Hepatocyte (in vitro differentiated cells): ENCODE data around the gene ZNF224. TPM values are rescaled to one million over a fixed set of nuclear protein-coding genes. Genes with fewer than 3 reads are reported as not detected.

Source experiments
- DNase-seq: peaks from one replicate; pipeline ENCODE4 v3.0.0-alpha.2; 2016; ENCODE audit warnings: low spot score
- H2AFZ ChIP-seq: fragments of 200-600 bp; sonication (generic); 2 replicates; pipeline ENCODE4 v1.6.0; 2016; ENCODE audit warnings: antibody characterized with exemption, mild to moderate bottlenecking
- H3K27ac ChIP-seq: fragments of 200-600 bp; sonication (generic); 2 replicates; pipeline ENCODE4 v1.5.1; 2016; ENCODE audit warnings: mild to moderate bottlenecking
- H3K27me3 ChIP-seq: fragments of 200-600 bp; sonication (generic); 2 replicates; pipeline ENCODE4 v1.6.1; 2016
- H3K36me3 ChIP-seq: fragments of 200-600 bp; sonication (generic); replicated peaks from 2 replicates; pipeline ENCODE4 v1.5.1; 2016; ENCODE audit warnings: low read depth; ENCODE audit not compliant: insufficient read depth
- H3K4me1 ChIP-seq: fragments of 200-600 bp; sonication (generic); 2 replicates; pipeline ENCODE4 v1.5.1; 2016; ENCODE audit warnings: mild to moderate bottlenecking, moderate library complexity; ENCODE audit not compliant: insufficient read depth
- H3K4me2 ChIP-seq: fragments of 200-600 bp; sonication (generic); 2 replicates; pipeline ENCODE4 v1.6.0; 2016
- H3K4me3 ChIP-seq: fragments of 200-600 bp; sonication (generic); 2 replicates; pipeline ENCODE4 v1.5.1; 2016; ENCODE audit warnings: mild to moderate bottlenecking
- H3K79me2 ChIP-seq: fragments of 200-600 bp; sonication (generic); 2 replicates; pipeline ENCODE4 v1.6.0; 2017; ENCODE audit warnings: mild to moderate bottlenecking
- H3K9me2 ChIP-seq: fragments of 200-600 bp; sonication (generic); replicated peaks from 2 replicates; pipeline ENCODE4 v1.6.0; 2017; ENCODE audit warnings: mild to moderate bottlenecking; ENCODE audit not compliant: insufficient read depth
- H3K9me3 ChIP-seq: fragments of 200-600 bp; sonication (generic); 2 replicates; pipeline ENCODE4 v1.5.1; 2016; ENCODE audit warnings: low read depth, mild to moderate bottlenecking
- H4K20me1 ChIP-seq: fragments of 200-600 bp; sonication (generic); 2 replicates; pipeline ENCODE4 v1.6.0; 2016; ENCODE audit warnings: mild to moderate bottlenecking; ENCODE audit not compliant: insufficient read depth, poor library complexity, severe bottlenecking
- CTCF ChIP-seq: fragments of 200-600 bp; sonication (generic); IDR thresholded peaks from 2 replicates; pipeline ENCODE4 v1.5.1; 2016; ENCODE audit warnings: antibody characterized with exemption, mild to moderate bottlenecking; ENCODE audit not compliant: poor library complexity
- EZH2 ChIP-seq: fragments of 200-600 bp; sonication (generic); IDR thresholded peaks from 2 replicates; pipeline ENCODE4 v1.6.1; 2016; ENCODE audit warnings: antibody characterized with exemption, mild to moderate bottlenecking, borderline replicate concordance
- EZH2phosphoT487 ChIP-seq: fragments of 200-600 bp; sonication (generic); IDR thresholded peaks from one replicate; pipeline ENCODE4 v1.6.1; 2018; ENCODE audit warnings: antibody characterized with exemption, mild to moderate bottlenecking, low read depth, moderate library complexity; ENCODE audit not compliant: unreplicated experiment, severe bottlenecking
- WGBS: methylation state at CpG from one replicate; pipeline ENCODE4 v1.1.6; 2016; ENCODE audit warnings: low lambda C conversion rate; ENCODE audit errors: missing lambda C conversion rate; 5-methylcytosine and 5-hydroxymethylcytosine counted together
- polyA plus RNA-seq: library from polyadenylated mRNA; unstranded; fragments of >200 nt; fragmentation: Nextera tagmentation; extraction: Ambion mirVana; gene quantifications from 2 replicates; pipeline ENCODE4 v1.2.1, GENCODE V29; 2016
- total RNA-seq: library from RNA; depleted of rRNA; stranded (reverse); fragments of >200 nt; gene quantifications from 2 replicates; pipeline ENCODE4 v1.2.3, GENCODE V29; 2014

Gene ZNF224
- total and polyA plus RNA-seq, 2 experiments from 2014 or later, result 17.6 to 24.8 TPM

GRCh38 chr19:44055870-44056269 is 38.3 kb upstream of the ZNF224 start:
- Histone ChIP-seq H3K27me3 (no peaks in the 10 kb centered on the region), H3K79me2 (peaks cover 23% of the 10 kb centered on the region), H3K36me3 (no peaks in the 10 kb centered on the region), H2AFZ (no peak overlapping the region), H4K20me1 (no peaks in the 10 kb centered on the region), H3K4me3 (no peak overlapping the region), H3K27ac (no peak overlapping the region), H3K4me2 (no peak overlapping the region), H3K9me3 (no peaks in the 10 kb centered on the region), H3K9me2 (no peaks in the 10 kb centered on the region), H3K4me1 (no peaks in the 10 kb centered on the region)
- WGBS, result 93% methylated on average over 5 of the region's 5 CpGs
- TF ChIP-seq CTCF, result no peak
- no peak for TF ChIP-seq EZH2
- no peak for TF ChIP-seq EZH2phosphoT487
- DNase-seq, result no peak

GRCh38 chr19:44059229-44059628 is 34.9 kb upstream of the ZNF224 start:
- H3K4me2 ChIP-seq, result no peak overlapping the region
- 97% methylated on average over 2 of the region's 2 CpGs for WGBS
- peaks cover 6% of the 10 kb centered on the region for H3K36me3 ChIP-seq
- TF ChIP-seq EZH2 (no peak), CTCF (no peak), EZH2phosphoT487 (no peak)
- DNase-seq, result no peak
- H3K79me2 ChIP-seq, result peaks cover 15% of the 10 kb centered on the region
- no peaks in the 10 kb centered on the region for H3K4me1 ChIP-seq
- H3K4me3 ChIP-seq, result no peak overlapping the region
- H3K27ac ChIP-seq, result no peak overlapping the region
- no peak overlapping the region for H2AFZ ChIP-seq
- no peaks in the 10 kb centered on the region for H3K27me3 ChIP-seq
- no peaks in the 10 kb centered on the region for H3K9me3 ChIP-seq
- no peaks in the 10 kb centered on the region for H4K20me1 ChIP-seq
- H3K9me2 ChIP-seq, result no peaks in the 10 kb centered on the region

- no peak overlapping the region for H3K4me3 ChIP-seq
- TF ChIP-seq EZH2 (no peak), CTCF (no peak), EZH2phosphoT487 (no peak)
- DNase-seq, result no peak
- no peak overlapping the region for H3K4me2 ChIP-seq
- H3K9me3 ChIP-seq, result peaks cover 5% of the 10 kb centered on the region
- H3K9me2 ChIP-seq, result no peaks in the 10 kb centered on the region
- WGBS, result 91% methylated on average over 1 of the region's 1 CpG
- H3K36me3 ChIP-seq, result peaks cover 9% of the 10 kb centered on the region
- no peaks in the 10 kb centered on the region for H3K4me1 ChIP-seq
- H3K79me2 ChIP-seq, result no peaks in the 10 kb centered on the region
- H3K27me3 ChIP-seq, result no peaks in the 10 kb centered on the region
- no peaks in the 10 kb centered on the region for H4K20me1 ChIP-seq
- H3K27ac ChIP-seq, result no peak overlapping the region
- H2AFZ ChIP-seq, result no peak overlapping the region
These were observed 33.1 kb upstream of the ZNF224 start for GRCh38 chr19:44061038-44061437.

- no peak overlapping the region for H3K4me2 ChIP-seq
- DNase-seq, result no peak
- WGBS, result 67% methylated on average over 3 of the region's 3 CpGs
- no peaks in the 10 kb centered on the region for H3K9me2 ChIP-seq
- no peak overlapping the region for H2AFZ ChIP-seq
- no peaks in the 10 kb centered on the region for H4K20me1 ChIP-seq
- no peaks in the 10 kb centered on the region for H3K27me3 ChIP-seq
- no peak overlapping the region for H3K4me3 ChIP-seq
- TF ChIP-seq EZH2 (no peak), CTCF (no peak), EZH2phosphoT487 (no peak)
- H3K9me3 ChIP-seq, result peaks cover 11% of the 10 kb centered on the region
- H3K36me3 ChIP-seq, result peaks cover 20% of the 10 kb centered on the region
- no peaks in the 10 kb centered on the region for H3K79me2 ChIP-seq
- no peak overlapping the region for H3K27ac ChIP-seq
- H3K4me1 ChIP-seq, result no peaks in the 10 kb centered on the region
These were observed 27.9 kb upstream of the ZNF224 start for GRCh38 chr19:44066305-44066704.
